H1 (cell line): ENCODE data around the gene LAYN. TPM values are rescaled to one million over a fixed set of nuclear protein-coding genes. Genes with fewer than 3 reads are reported as not detected.

Experiments
- NRF1 ChIP-seq: IDR thresholded peaks from 2 replicates; pipeline ENCODE4 v1.6.1; 2011; ENCODE audit warnings: mild to moderate bottlenecking, low read depth, low read length, improper control_type of control experiment
- POU5F1 ChIP-seq: IDR thresholded peaks from 2 replicates; pipeline ENCODE4 v1.6.1; 2011; ENCODE audit warnings: low read depth, mild to moderate bottlenecking, low read length, moderate library complexity
- polyA plus RNA-seq, 7 experiments: library from polyadenylated mRNA; depleted of rRNA in 3 of 7; stranded (reverse) in 5 of 7; unstranded in 2 of 7; fragments of >200 nt in 5 of 7; fragments of 200-250 nt in 2 of 7; gene quantifications; 1 replicate in 5 of 7; 2 replicates in 1 of 7; 4 replicates in 1 of 7; pipeline versions ENCODE4 v1.2.1 to v1.2.3, GENCODE V29; 2011 to 2013; ENCODE audit warnings: missing spikeins in 2 of 7, mixed read lengths in 2 of 7
- total RNA-seq: library from RNA; stranded (reverse); fragmentation: NEBNext Ultra II Directional; extraction: Animal tissue kit (Norgen Biotek cat#: 25700); gene quantifications from 2 replicates; pipeline ENCODE4 v1.2.1, GENCODE V29; 2021

LAYN gene
- total and polyA plus RNA-seq, 2 of the 8 experiments (the other 6 are each of a cell fraction or from before 2014, with no cell fraction given) = 4.2 to 9.3 TPM

GRCh38 chr11:111531687-111532364 is 8.7 kb upstream of the LAYN start (continued):
- TF ChIP-seq POU5F1 (no peak), NRF1 (no peak)
